Heart right ventricle (tissue), 16 donors: Measurements from ENCODE around the gene SPR. TPM values are rescaled to one million over a fixed set of nuclear protein-coding genes. Genes with fewer than 3 reads are reported as not detected.
A peak's percentile ranks its signal among the peaks of the same experiment; 100 is the strongest.

Experiments
- ATAC-seq, 8 donors: fragments of 200-7000 bp; cut with Tn5 transposase; one replicate each; pipeline ENCODE4 v1.9.1; 2020; ENCODE audit warnings: mild to moderate bottlenecking in 8 of 8, moderate library complexity in 8 of 8, moderate number of reproducible peaks in 1 of 8
- DNase-seq, 2 donors: peaks; one replicate each; pipeline ENCODE4 v3.0.0-alpha.2; 2020
- H3K27ac ChIP-seq, 10 donors: fragments of 200-600 bp; sonication (generic) in 2 of 10; one replicate each; pipeline versions ENCODE4 v1.5.0 to v1.8.0; 2020 to 2022; ENCODE audit warnings: mild to moderate bottlenecking in 3 of 10
- H3K27me3 ChIP-seq, 7 donors: fragments of 200-600 bp; one replicate each; pipeline ENCODE4 v1.8.0; 2021 to 2022; ENCODE audit warnings: mild to moderate bottlenecking in 2 of 7
- H3K36me3 ChIP-seq, 9 donors: fragments of 200-600 bp; sonication (generic) in 1 of 9; one replicate each; pipeline versions ENCODE4 v1.5.0 to v1.8.0; 2020 to 2022; ENCODE audit warnings: mild to moderate bottlenecking in 2 of 9
- H3K4me1 ChIP-seq, 9 donors: fragments of 200-600 bp; sonication (generic) in 1 of 9; one replicate each; pipeline versions ENCODE4 v1.5.0 to v1.8.0; 2020 to 2022; ENCODE audit warnings: mild to moderate bottlenecking in 4 of 9
- H3K4me3 ChIP-seq, 10 donors: fragments of 200-600 bp; sonication (generic) in 2 of 10; one replicate each; pipeline versions ENCODE4 v1.5.0 to v1.8.0; 2020 to 2022; ENCODE audit warnings: mild to moderate bottlenecking in 7 of 10, moderate library complexity in 2 of 10
- H3K9me3 ChIP-seq, 11 donors: fragments of 200-600 bp in 10 of 11; sonication (generic) in 2 of 11; one replicate each; pipeline versions ENCODE4 v1.5.0 to v1.8.0; 2013 to 2022; ENCODE audit warnings: mild to moderate bottlenecking in 2 of 11, control low read depth in 1 of 11, moderate library complexity in 1 of 11
- WGBS, 2 donors: extraction: QIAGEN DNeasy Blood & Tissue Kit; methylation state at CpG; one replicate each; pipeline ENCODE4 v1.1.7; 2013; ENCODE audit warnings: inconsistent platforms in 1 of 2; 5-methylcytosine and 5-hydroxymethylcytosine counted together
- intact Hi-C, 10 donors: fragments of 100-400 bp; cut with DNase I; formaldehyde crosslinking; loops; one replicate each; pipeline versions ENCODE4 v1.11.1 to v1.14.2; 2022
- polyA plus RNA-seq, 2 donors: library from polyadenylated mRNA; stranded (reverse); fragments of 200-250 nt; gene quantifications; one replicate each; pipeline ENCODE4 v1.2.3, GENCODE V29; 2013
- total RNA-seq, 10 donors: library from RNA; stranded (reverse); fragmentation: NEBNext Ultra II Directional in 3 of 10; extraction: Animal tissue kit (Norgen Biotek cat#: 25700) in 3 of 10; gene quantifications; one replicate each; pipeline versions ENCODE4 v1.2.1 to v1.2.4, GENCODE V29; 2021 to 2023
- TF ChIP-seq, protein P1 (sequence below), 9 donors: fragments of 200-600 bp; sonication (generic) in 2 of 9; IDR thresholded peaks; one replicate each; pipeline versions ENCODE4 v1.5.0 to v1.8.0; 2021 to 2022; ENCODE audit warnings: antibody characterized with exemption in 9 of 9, mild to moderate bottlenecking in 5 of 9, moderate library complexity in 1 of 9
- donor health status: Arrhythmogenic right ventricular cardiomyopathy.
- donor health status: ischemic (EF 13 %, LVEDD 7.1; RV severe dilation, severe dysfunction).
- donor health status: healthy with polysubstance abuse.
- donor health status: DM: no; HTN: yes; CAD: no.
- donor health status: DM: no; HTN: no; CAD: no.
- donor health status: ischemic (EF 25% LVEDD 6.9; RV normal size, moderate dysfunction).
- donor health status: ischemic (EF 25% LVEDD 5.7; RV mildly dilated, moderate dysfunction).
- donor health status: healthy.
- donor health status: DM: yes; HTN: yes; CAD: no.
- donor health status: Ischemic cardiomyopathy.
- donor health status: ischemic (EF 35%, LVEDD 5.7; RV mildly dilated, moderate dysfunction).
- donor health status: nonischemic (EF 11% LVEDD 7.7; RV severe dilation, severe dysfunction).
- donor health status: DM: yes; HTN: yes; CAD: no.
- donor health status: PGD.
- donor health status: ischemic (EF 29% LVEDD 5.4; RV normal size, mild dysfunction).
- donor health status: nonischemic (EF 23%, LVEDD 6.1; RV moderate dilation, normal function).

The SPR gene
- total and polyA plus RNA-seq, 12 donors, result 24.0 to 55.4 (median 39.3) TPM

DNA sequence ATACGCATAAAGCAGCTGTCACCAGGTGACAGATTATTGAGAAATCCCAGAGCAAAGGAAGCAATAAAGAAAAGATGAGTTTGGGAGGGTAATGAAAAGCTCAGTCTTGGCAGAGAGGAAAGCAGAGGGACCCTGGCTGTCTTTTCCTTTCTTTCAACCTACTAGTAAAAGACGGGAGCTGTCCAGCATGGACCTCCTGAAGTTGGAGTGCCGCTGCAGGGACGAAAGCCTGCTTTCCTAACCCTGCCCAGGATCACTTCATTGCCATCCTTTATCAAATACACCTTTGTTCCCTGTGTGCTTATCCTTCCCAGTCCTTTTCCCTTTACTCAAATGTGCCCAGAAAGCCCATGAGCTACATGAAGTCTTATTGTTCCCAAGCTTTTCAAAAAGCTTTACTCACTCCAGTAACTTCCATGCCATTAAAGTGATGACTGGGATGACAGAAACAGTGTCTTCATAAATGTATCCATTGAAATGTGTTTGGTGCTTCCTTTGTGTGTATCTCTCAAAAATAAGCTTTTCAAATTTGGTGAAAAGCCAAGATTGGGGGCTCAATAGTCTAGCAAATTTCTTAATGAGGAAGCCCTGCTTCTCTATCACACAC is 3.7 kb upstream of the SPR start:
- peaks cover 0 to 35% (median 0%) of the 10 kb centered on the region in 7 donors for H3K27me3 ChIP-seq
- no peak overlapping the region for H3K4me3 ChIP-seq
- peak; percentile 23 to 48 for DNase-seq
- H3K36me3 ChIP-seq, result no peaks in the 10 kb centered on the region
- TF ChIP-seq, protein P1, sequence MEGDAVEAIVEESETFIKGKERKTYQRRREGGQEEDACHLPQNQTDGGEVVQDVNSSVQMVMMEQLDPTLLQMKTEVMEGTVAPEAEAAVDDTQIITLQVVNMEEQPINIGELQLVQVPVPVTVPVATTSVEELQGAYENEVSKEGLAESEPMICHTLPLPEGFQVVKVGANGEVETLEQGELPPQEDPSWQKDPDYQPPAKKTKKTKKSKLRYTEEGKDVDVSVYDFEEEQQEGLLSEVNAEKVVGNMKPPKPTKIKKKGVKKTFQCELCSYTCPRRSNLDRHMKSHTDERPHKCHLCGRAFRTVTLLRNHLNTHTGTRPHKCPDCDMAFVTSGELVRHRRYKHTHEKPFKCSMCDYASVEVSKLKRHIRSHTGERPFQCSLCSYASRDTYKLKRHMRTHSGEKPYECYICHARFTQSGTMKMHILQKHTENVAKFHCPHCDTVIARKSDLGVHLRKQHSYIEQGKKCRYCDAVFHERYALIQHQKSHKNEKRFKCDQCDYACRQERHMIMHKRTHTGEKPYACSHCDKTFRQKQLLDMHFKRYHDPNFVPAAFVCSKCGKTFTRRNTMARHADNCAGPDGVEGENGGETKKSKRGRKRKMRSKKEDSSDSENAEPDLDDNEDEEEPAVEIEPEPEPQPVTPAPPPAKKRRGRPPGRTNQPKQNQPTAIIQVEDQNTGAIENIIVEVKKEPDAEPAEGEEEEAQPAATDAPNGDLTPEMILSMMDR (IDR thresholded peaks at IDR 0.05), result no peak
- no peaks in the 10 kb centered on the region for H3K9me3 ChIP-seq
- intact Hi-C loops, result loop anchor here in 1 of 10 donors (10.0 kb wide), 1 partner anchor 1339 kb away; no protein-coding TSS in a partner anchor
- 1 to 13% methylated on average over 4 of the region's 4 CpGs for WGBS, 2 donors
- H3K27ac ChIP-seq, result no peak overlapping the region
- peaks cover 4 to 18% (median 15%) of the 10 kb centered on the region in 9 donors for H3K4me1 ChIP-seq
- no peak for ATAC-seq

GRCh38 chr2:72886505-72887031 is 640 bp upstream of the SPR start:
- 49 to 51% methylated on average over 7 of the region's 7 CpGs for WGBS, 2 donors
- no peak for ATAC-seq
- TF ChIP-seq, protein P1 (IDR thresholded peaks at IDR 0.05), result no peak
- intact Hi-C loops, result loop anchor here in 1 of 10 donors (10.0 kb wide), 1 partner anchor 1342 kb away; no protein-coding TSS in a partner anchor
- H3K9me3 ChIP-seq, result no peaks in the 10 kb centered on the region
- peak overlapping the region in 9 of 10 donors; percentile 78 to 97 (median 93) for H3K27ac ChIP-seq
- H3K27me3 ChIP-seq, result peaks cover 0 to 30% (median 0%) of the 10 kb centered on the region in 7 donors
- peaks cover 10 to 42% (median 27%) of the 10 kb centered on the region in 9 donors for H3K4me1 ChIP-seq
- DNase-seq, result no peak
- peak overlapping the region; percentile 59 to 79 (median 67) for H3K4me3 ChIP-seq
- H3K36me3 ChIP-seq, result peaks cover 0 to 26% (median 0%) of the 10 kb centered on the region in 9 donors

- TF ChIP-seq, protein P1 (IDR thresholded peaks at IDR 0.05), result peak; percentile 84 to 97 (median 93)
- Histone ChIP-seq H3K27me3 (peaks cover 0 to 30% (median 0%) of the 10 kb centered on the region in 7 donors), H3K9me3 (no peaks in the 10 kb centered on the region), H3K4me1 (peaks cover 10 to 42% (median 27%) of the 10 kb centered on the region in 9 donors), H3K36me3 (peaks cover 0 to 35% (median 0%) of the 10 kb centered on the region in 9 donors), H3K27ac (peak overlapping the region; percentile 78 to 97 (median 92)), H3K4me3 (peak overlapping the region; percentile 59 to 79 (median 67))
- peak; percentile 62 to 88 (median 76) for ATAC-seq
- peak; percentile 91 to 92 for DNase-seq
- intact Hi-C loops, result loop anchor here in 1 of 10 donors (10.0 kb wide), 1 partner anchor 1343 kb away; no protein-coding TSS in a partner anchor
- 8 to 9% methylated on average over 21 of the region's 21 CpGs for whole genome bisulfite sequencing, 2 donors
Measured at GRCh38 chr2:72887740-72888437, 681 bp downstream of the SPR start.
